T-helper 17 cell (primary cell): Measurements from ENCODE around the gene MDM1. TPM values are rescaled to one million over a fixed set of nuclear protein-coding genes. Genes with fewer than 3 reads are reported as not detected.

Source experiments
- ATAC-seq: fragments of 150-1000 bp; cut with Tn5 transposase; 2 replicates; pipeline ENCODE4 v1.10.0; 2021; ENCODE audit warnings: mild to moderate bottlenecking, moderate library complexity
- DNase-seq, 3 donors: peaks; one replicate each; pipeline versions ENCODE4 v3.0.0 to v3.0.0-alpha.2; 2020 to 2021
- H3K9me3 ChIP-seq: one replicate; pipeline ENCODE4 v1.7.0; 2013; ENCODE audit warnings: low read length, mild to moderate bottlenecking; ENCODE audit not compliant: control insufficient read depth, poor library complexity, severe bottlenecking
- H3K27ac Mint-ChIP-seq: one replicate; pipeline ENCODE4 v1.8.0; 2022; ENCODE audit warnings: mild to moderate bottlenecking, moderate library complexity, mixed read lengths
- H3K27me3 Mint-ChIP-seq: one replicate; pipeline ENCODE4 v1.8.0; 2022; ENCODE audit warnings: mixed read lengths
- H3K36me3 Mint-ChIP-seq: one replicate; pipeline ENCODE4 v1.8.0; 2022; ENCODE audit warnings: low read depth, mixed read lengths
- H3K4me1 Mint-ChIP-seq: one replicate; pipeline ENCODE4 v1.8.0; 2022; ENCODE audit warnings: mild to moderate bottlenecking, mixed read lengths
- H3K4me3 Mint-ChIP-seq: one replicate; pipeline ENCODE4 v1.8.0; 2022; ENCODE audit warnings: mild to moderate bottlenecking, moderate library complexity, mixed read lengths
- total RNA-seq, 4 donors: library from RNA in 2 of 4; stranded (reverse) in 2 of 4; gene quantifications; one replicate each; pipeline ENCODE4 v1.2.3 and lab custom pipeline; 2022 to 2026

Gene MDM1
- total RNA-seq, 2 donors from 2014 or later: 16.3 to 18.7 TPM

DNA sequence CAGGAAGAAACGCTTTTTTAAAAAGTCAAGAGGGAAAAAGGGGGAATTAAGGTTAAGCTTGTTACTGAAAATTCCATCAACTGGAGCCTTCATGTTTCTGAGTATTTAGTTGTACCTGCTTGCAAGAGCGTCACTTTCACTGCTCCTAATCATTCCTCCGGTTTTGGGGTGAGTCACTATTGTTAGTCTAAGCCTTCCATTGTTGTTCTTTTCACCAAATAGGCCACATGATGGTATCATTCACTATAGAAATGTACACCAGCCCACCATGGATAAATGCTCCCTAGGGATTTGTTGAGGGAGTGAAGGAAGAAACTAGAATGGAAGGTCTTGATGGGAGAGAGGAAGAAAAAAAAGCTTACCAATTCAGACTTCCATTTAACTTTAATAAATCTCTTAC is 81.7 kb downstream of the MDM1 start:
- Mint-ChIP-seq H3K27me3 (peaks cover 12% of the 10 kb centered on the region), H3K4me1 (peaks cover 14% of the 10 kb centered on the region), H3K36me3 (peaks cover 3% of the 10 kb centered on the region), H3K4me3 (no peak overlapping the region), H3K27ac (no peak overlapping the region)
- no peak for DNase-seq
- ATAC-seq: no peak
- H3K9me3 ChIP-seq: no peaks in the 10 kb centered on the region

DNA sequence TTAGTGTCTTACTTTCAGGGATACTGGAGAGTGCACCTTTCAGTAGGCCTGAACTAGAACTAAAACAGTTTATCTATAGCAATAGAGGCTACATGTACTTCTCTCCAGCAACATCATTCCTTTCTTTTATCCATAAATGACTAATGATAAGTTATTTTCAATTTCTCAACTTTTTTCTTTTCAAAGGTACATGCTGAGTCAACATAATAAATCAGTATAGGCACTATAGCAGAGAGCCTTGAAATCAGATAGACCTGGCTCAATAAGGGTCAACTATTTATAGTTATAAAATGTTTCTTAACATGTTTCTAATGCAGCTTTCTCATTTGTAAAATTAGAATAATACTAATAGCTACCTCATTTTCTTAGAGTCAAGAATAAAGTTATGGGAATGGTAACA is 84.4 kb downstream of the MDM1 start:
- peaks cover 11% of the 10 kb centered on the region for H3K4me1 Mint-ChIP-seq
- ATAC-seq: no peak
- H3K27ac Mint-ChIP-seq: no peak overlapping the region
- no peak overlapping the region for H3K4me3 Mint-ChIP-seq
- DNase-seq: no peak
- H3K9me3 ChIP-seq: no peaks in the 10 kb centered on the region
- H3K27me3 Mint-ChIP-seq: peaks cover 11% of the 10 kb centered on the region
- peaks cover 3% of the 10 kb centered on the region for H3K36me3 Mint-ChIP-seq

DNA sequence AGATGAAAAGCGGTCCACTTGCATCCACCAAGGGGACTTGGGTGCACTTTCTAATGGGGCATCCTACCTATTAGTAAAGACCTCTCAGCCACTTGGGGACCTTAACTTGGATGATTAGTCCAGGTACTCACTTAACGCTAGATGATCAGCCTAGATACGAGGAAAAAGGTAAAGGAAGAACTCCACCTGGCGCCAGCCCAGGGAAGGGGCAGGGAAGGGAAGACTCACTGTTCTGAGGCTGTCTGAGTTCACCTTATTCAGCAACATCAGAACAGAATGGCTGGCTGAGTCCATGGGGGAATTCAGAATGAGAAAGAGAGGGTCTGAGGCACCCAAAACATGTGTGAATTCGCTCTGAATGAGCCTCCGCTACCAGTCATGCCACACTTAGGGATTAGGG is 85.8 kb downstream of the MDM1 start:
- no peak for DNase-seq
- no peak overlapping the region for H3K4me3 Mint-ChIP-seq
- peaks cover 3% of the 10 kb centered on the region for H3K4me1 Mint-ChIP-seq
- H3K9me3 ChIP-seq: no peaks in the 10 kb centered on the region
- H3K36me3 Mint-ChIP-seq: peaks cover 3% of the 10 kb centered on the region
- ATAC-seq: no peak
- H3K27me3 Mint-ChIP-seq: peaks cover 8% of the 10 kb centered on the region
- H3K27ac Mint-ChIP-seq: no peak overlapping the region

DNA sequence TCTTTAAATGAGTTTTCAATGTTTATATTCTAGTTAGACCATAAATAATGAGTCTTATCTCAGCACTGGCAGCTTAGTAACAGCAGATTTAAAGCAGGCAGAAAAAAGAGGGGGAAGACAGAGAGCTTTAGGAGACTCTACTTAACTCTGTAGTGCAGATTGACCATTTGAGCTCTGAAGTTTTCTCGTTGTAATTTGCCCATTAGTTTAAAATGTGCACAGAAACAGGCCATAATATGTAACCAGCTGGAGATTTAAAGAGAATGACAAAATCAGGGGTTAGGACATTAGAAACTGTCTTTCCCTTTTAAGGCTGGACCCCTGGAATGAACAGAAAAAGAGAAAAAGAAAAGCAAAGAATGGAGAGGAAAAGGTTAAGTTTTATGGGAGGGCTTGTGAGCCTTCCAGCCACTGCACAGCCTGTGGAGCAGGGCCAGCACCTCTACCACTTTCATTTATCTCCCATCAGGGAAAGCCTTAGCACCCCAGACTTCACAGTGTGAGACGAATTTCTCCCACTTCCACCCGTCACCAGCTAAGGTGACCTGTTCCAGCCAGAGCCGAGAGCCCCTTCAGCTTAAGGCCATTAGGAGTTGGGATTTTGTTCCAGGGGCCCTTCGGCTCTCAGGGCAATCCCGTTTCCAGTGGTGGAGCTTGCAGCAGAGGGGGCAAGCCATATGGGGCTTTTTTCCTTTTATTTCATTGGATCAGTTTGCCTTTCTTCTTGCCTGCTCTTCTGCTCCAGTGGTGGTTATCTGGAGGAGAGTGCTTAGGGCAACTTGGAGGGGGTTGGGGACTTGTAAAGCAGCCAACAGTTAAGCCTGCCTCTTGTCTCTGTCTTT is 86.8 kb downstream of the MDM1 start:
- Mint-ChIP-seq H3K4me3 (no peak overlapping the region), H3K27me3 (peaks cover 8% of the 10 kb centered on the region), H3K4me1 (peaks cover 9% of the 10 kb centered on the region), H3K27ac (no peak overlapping the region), H3K36me3 (peaks cover 3% of the 10 kb centered on the region)
- ATAC-seq (no peak), DNase-seq (no peak)
- H3K9me3 ChIP-seq: no peaks in the 10 kb centered on the region

Other genes with a start within 250 kb of the MDM1 start
- gene IFNG, start 172.6 kb downstream of the MDM1 start, total RNA-seq: 1 to 10 TPM in 1 of 2 donors, under 1 TPM in 1; 0.99 to 1.2 TPM
- under 1 TPM in 1 of 2 donors, not detected in 1; 0.52 TPM for gene IL26, start 106.6 kb downstream of the MDM1 start, total RNA-seq
- gene IL22, start 78.8 kb downstream of the MDM1 start, total RNA-seq: 1 to 10 TPM in 1 of 2 donors, under 1 TPM in 1; 0.50 to 5.6 TPM